Stomach (tissue), 9 donors: ENCODE results near the gene TRH. TPM values are rescaled to one million over a fixed set of nuclear protein-coding genes. Genes with fewer than 3 reads are reported as not detected.
"Not testable (repeated sequence)": the region's sequence is repeated elsewhere in the genome, so short reads cannot be mapped to it uniquely, and the experiment has no call there.

Experiments
- DNase-seq, 2 donors: peaks; one replicate each; pipeline versions ENCODE4 v3.0.0 to v3.0.0-alpha.2; 2013 to 2019
- H3K27ac ChIP-seq, 5 donors: fragments of 200-600 bp in 4 of 5; sonication (generic) in 4 of 5; one replicate each; pipeline ENCODE4 v1.5.1; 2013 to 2019; ENCODE audit warnings: mild to moderate bottlenecking in 1 of 5, moderate library complexity in 1 of 5
- H3K27me3 ChIP-seq, 3 donors: fragments of 200-600 bp; sonication (generic); one replicate each; pipeline ENCODE4 v1.5.1; 2017 to 2019; ENCODE audit warnings: mixed run types in 1 of 3
- H3K36me3 ChIP-seq, 4 donors: fragments of 200-600 bp; sonication (generic); 1 replicate in 3 of 4; 2 replicates in 1 of 4; pipeline ENCODE4 v1.5.1; 2016 to 2019
- H3K4me1 ChIP-seq, 4 donors: fragments of 200-600 bp; sonication (generic); one replicate each; pipeline ENCODE4 v1.5.1; 2016 to 2019
- H3K4me3 ChIP-seq, 4 donors: fragments of 200-600 bp; sonication (generic) in 3 of 4; one replicate each; pipeline ENCODE4 v1.5.1; 2016 to 2019; ENCODE audit warnings: mild to moderate bottlenecking in 1 of 4
- H3K9me3 ChIP-seq, 4 donors: fragments of 200-600 bp; sonication (generic); one replicate each; pipeline ENCODE4 v1.5.1; 2016 to 2019
- CTCF ChIP-seq, 7 experiments: fragments of 450-650 bp in 4 of 7; fragments of 200-600 bp in 3 of 7; sonication (generic) in 3 of 7; IDR thresholded peaks; one replicate each; pipeline ENCODE4 v1.5.1; 2016 to 2019; ENCODE audit warnings: antibody characterized with exemption in 7 of 7, control low read depth in 2 of 7, mild to moderate bottlenecking in 1 of 7
- EP300 ChIP-seq: sonication (generic); formaldehyde crosslinking; IDR thresholded peaks from one replicate; pipeline ENCODE4 v1.6.1; 2017; ENCODE audit warnings: antibody characterized with exemption
- POLR2A ChIP-seq, 4 donors: fragments of 450-650 bp; IDR thresholded peaks; one replicate each; pipeline ENCODE4 v1.6.1; 2016; ENCODE audit warnings: antibody characterized with exemption in 4 of 4, control low read depth in 2 of 4, mild to moderate bottlenecking in 1 of 4, moderate library complexity in 1 of 4
- POLR2AphosphoS5 ChIP-seq, 3 donors: sonication (generic); formaldehyde crosslinking; IDR thresholded peaks; one replicate each; pipeline ENCODE4 v1.6.1; 2016; ENCODE audit warnings: antibody characterized with exemption in 3 of 3
- WGBS, 5 donors: extraction: QIAGEN DNeasy Blood & Tissue Kit in 3 of 5; methylation state at CpG; one replicate each; pipeline versions ENCODE4 v1.1.5 to v1.1.7; 2013 to 2018; 5-methylcytosine and 5-hydroxymethylcytosine counted together
- intact Hi-C: fragments of 100-400 bp; cut with DNase I; formaldehyde crosslinking; loops from one replicate; pipeline ENCODE4 v1.15.1; 2023; ENCODE audit warnings: low total_unique reads
- polyA plus RNA-seq, 3 donors: library from polyadenylated mRNA; stranded (reverse); fragments of 200-250 nt; gene quantifications; one replicate each; pipeline ENCODE4 v1.2.3, GENCODE V29; 2013
- total RNA-seq, 5 donors: library from RNA; depleted of rRNA; stranded (reverse); fragments of >200 nt; gene quantifications; one replicate each; pipeline versions ENCODE4 v1.1.0 to v1.2.3, GENCODE V29; 2014 to 2016
- donor health status: healthy with polysubstance abuse.
- donor health status: Bipolar disorder and iron deficiency.
- donor health status: healthy.

TRH gene
- total and polyA plus RNA-seq, 8 donors = 0.37 TPM; not detected in 7

GRCh38 chr3:129992781-129993180 is 18.3 kb downstream of the TRH start:
- H3K27ac ChIP-seq = no peak overlapping the region
- no peaks in the 10 kb centered on the region for H3K27me3 ChIP-seq
- WGBS, 5 donors = 30 to 59% (median 38%) methylated on average over 2 to 3 of the region's 3 CpGs
- no peaks in the 10 kb centered on the region for H3K4me1 ChIP-seq
- no peak for TF ChIP-seq CTCF (IDR thresholded peaks at IDR 0.05)
- no peak for TF ChIP-seq POLR2AphosphoS5 (IDR thresholded peaks at IDR 0.05)
- TF ChIP-seq EP300 = no peak
- no peak for TF ChIP-seq POLR2A (IDR thresholded peaks at IDR 0.05)
- no peaks in the 10 kb centered on the region for H3K36me3 ChIP-seq
- DNase-seq = peak in 1 of 2 donors; percentile 12
- no peak overlapping the region for H3K4me3 ChIP-seq
- intact Hi-C loops = no loop called here
- H3K9me3 ChIP-seq = peaks cover 0 to 11% (median 2%) of the 10 kb centered on the region in 4 donors

GRCh38 chr3:129994883-129995559 is 20.5 kb downstream of the TRH start:
- no peak overlapping the region for H3K4me3 ChIP-seq
- 67 to 81% (median 77%) methylated on average over 5 of the region's 5 CpGs for WGBS, 5 donors
- peaks cover 0 to 6% (median 0%) of the 10 kb centered on the region in 3 donors for H3K27me3 ChIP-seq
- no peaks in the 10 kb centered on the region for H3K36me3 ChIP-seq
- DNase-seq = no peak
- peaks cover 0 to 11% (median 2%) of the 10 kb centered on the region in 4 donors for H3K9me3 ChIP-seq
- intact Hi-C loops = no loop called here
- H3K27ac ChIP-seq = no peak overlapping the region
- TF ChIP-seq CTCF (IDR thresholded peaks at IDR 0.05) (no peak), EP300 (no peak), POLR2AphosphoS5 (IDR thresholded peaks at IDR 0.05) (no peak), POLR2A (IDR thresholded peaks at IDR 0.05) (no peak)
- H3K4me1 ChIP-seq = no peaks in the 10 kb centered on the region

- Histone ChIP-seq H3K4me1 (no peaks in the 10 kb centered on the region), H3K9me3 (peaks cover 0 to 10% (median 2%) of the 10 kb centered on the region in 4 donors), H3K4me3 (no peak overlapping the region), H3K27me3 (peaks cover 0 to 6% (median 0%) of the 10 kb centered on the region in 3 donors), H3K27ac (no peak overlapping the region), H3K36me3 (no peaks in the 10 kb centered on the region)
- intact Hi-C loops = no loop called here
- TF ChIP-seq POLR2AphosphoS5 (IDR thresholded peaks at IDR 0.05) (no peak), EP300 (no peak), CTCF (IDR thresholded peaks at IDR 0.05) (no peak), POLR2A (IDR thresholded peaks at IDR 0.05) (no peak)
- no peak for DNase-seq
- WGBS, 5 donors = 85 to 93% (median 88%) methylated on average over 4 of the region's 4 CpGs
These were observed 21.6 kb downstream of the TRH start for GRCh38 chr3:129996073-129996472.

- DNase-seq, H3K4me3 ChIP-seq, H3K36me3 ChIP-seq, H3K27ac ChIP-seq, H3K9me3 ChIP-seq, intact Hi-C loops, H3K4me1 ChIP-seq: not testable (repeated sequence)
- WGBS, 5 donors = 61 to 89% (median 66%) methylated on average over 4 to 5 of the region's 5 CpGs
- H3K27me3 ChIP-seq = peaks cover 0 to 19% (median 0%) of the 10 kb centered on the region in 3 donors
These were observed 24.7 kb downstream of the TRH start for GRCh38 chr3:129999176-129999575.
